Stimulated activated CD4-positive, alpha-beta T cell treated with anti-CD3 and anti-CD28 coated beads, Interleukin-1b, Interleukin-23, amount 100 ng/mL, for 4 hours (primary cell): ENCODE measurements around the gene LRRC26.
A peak's percentile ranks its signal among the peaks of the same experiment; 100 is the strongest.

ENCODE experiments used
- DNase-seq, 2 donors: peaks; one replicate each; pipeline ENCODE4 v3.0.0-alpha.2; 2020; ENCODE audit warnings: low read depth in 2 of 2

The LRRC26 gene

DNA sequence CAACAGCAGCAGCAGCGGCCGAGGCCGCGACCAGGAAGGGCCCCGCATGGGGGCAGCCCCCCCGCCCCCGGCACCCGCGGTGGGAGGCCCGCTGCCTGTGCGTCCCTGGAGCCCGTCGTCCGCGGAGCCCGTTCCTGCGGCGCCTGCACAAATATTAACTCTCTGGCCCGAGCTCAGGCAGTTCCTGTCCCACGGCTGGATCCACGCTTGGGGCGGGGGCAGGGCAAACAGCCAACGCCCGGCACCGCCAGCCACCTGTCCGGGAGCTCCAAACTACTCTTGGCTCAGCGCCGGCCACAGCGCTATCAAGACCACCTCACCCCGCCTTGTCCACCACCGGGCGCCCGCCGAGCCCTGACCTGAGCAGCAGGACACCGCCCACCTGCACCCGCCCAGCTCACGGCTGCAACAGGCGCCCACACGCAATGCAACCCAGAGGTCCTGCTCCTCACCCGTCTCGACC is at the start of gene LRRC26:
LRRC26 (minus strand) TSS at position 156 of the 463 bp plus-strand sequence; CDS start at position 48, 108 bp downstream.
- no peak for DNase-seq

- no peak for DNase-seq
Measured at GRCh38 chr9:137218754-137219271, 49.0 kb upstream of the LRRC26 start.

DNA sequence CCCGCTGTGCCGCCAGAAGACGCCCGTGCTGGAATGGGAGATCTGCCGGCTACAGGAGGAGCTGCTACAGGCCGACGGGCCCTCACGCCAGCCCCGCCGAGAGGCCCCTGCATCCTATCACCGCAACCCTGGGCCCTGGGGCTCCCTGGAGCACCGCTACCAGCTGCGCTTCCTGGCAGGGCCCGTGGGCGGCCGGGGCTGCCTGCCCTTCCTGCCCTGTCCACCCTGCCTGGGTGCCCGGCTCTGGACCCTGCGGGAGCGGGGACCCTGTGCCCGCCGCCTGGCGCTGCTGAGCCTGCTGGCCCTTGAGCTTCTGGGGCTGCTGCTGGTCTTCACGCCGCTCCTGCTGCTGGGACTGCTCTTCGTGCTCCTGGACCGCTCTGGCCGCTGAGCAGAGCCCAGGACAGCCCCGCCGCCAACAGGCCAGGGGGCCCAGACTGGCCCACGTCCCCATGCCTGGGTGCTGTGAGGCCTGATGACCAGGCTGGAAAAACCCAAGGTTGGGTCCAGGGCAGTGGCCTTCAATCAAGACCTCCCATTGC is 48.4 kb upstream of the LRRC26 start:
- DNase-seq, result no peak

GRCh38 chr9:137217276-137218211 is 47.7 kb upstream of the LRRC26 start:
- DNase-seq, result no peak

- no peak for DNase-seq
Measured at GRCh38 chr9:137216188-137216965, 46.5 kb upstream of the LRRC26 start.

- DNase-seq, result no peak
Measured at GRCh38 chr9:137215196-137215986, 45.5 kb upstream of the LRRC26 start.

DNA sequence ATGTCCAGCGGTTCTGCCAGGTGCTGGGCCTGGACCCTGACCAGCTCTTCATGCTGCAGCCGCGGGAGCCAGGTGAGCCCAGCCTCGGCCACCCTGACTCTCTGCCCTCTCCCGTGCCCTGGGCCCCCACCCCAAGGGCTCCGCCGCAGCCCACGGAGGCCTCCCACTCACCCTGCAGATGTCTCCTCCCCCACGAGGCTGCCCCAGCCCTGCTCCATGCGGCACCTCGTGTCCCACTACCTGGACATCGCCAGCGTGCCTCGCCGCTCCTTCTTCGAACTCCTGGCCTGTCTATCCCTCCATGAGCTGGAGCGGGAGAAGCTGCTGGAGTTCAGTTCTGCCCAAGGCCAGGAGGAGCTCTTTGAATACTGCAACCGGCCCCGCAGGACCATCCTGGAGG is 44.8 kb upstream of the LRRC26 start:
- DNase-seq, result no peak

GRCh38 chr9:137213160-137214060 is 43.6 kb upstream of the LRRC26 start:
- no peak for DNase-seq

DNA sequence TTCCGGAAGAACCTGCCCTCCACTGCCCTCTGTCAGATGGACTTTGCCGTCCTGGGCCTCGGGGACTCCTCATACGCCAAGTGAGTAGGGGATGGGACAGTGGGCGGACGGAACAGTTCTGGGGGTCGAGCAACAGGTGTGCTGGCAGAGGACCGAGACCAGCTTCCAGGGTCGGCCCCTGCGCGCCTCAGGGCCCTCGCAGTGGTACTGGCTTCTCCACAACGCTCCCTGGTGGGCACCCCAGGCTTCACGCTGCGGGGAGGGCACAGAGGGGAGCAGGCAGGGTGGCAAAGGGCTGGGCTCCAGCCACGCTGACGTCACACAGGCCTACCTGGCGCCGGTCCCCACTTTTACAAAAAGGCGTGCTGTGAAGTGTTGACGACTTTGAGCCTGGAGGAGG is 42.7 kb upstream of the LRRC26 start:
- DNase-seq, result no peak

DNA sequence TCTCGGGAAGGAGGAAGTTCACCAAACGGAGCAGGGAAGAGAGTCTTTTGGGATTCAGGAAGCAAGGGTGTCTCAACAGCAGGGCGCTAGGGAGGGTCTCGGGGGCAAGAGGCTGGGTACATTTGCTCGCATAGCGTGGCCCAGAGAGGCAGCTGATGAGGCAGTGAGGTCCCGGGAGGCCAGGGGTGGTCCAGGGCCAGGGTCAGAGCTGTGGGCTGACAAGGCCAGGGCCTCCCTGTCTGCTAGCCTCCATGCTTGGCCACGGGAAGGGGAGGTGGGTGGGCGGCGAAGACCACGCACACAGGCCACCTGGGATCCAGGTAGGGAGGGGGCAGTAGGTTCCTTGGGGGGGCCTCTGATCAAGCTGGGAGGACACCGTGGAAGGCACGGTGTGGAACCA is 41.7 kb upstream of the LRRC26 start:
- no peak for DNase-seq

GRCh38 chr9:137206602-137207001 is 36.8 kb upstream of the LRRC26 start:
- DNase-seq, result no peak

DNA sequence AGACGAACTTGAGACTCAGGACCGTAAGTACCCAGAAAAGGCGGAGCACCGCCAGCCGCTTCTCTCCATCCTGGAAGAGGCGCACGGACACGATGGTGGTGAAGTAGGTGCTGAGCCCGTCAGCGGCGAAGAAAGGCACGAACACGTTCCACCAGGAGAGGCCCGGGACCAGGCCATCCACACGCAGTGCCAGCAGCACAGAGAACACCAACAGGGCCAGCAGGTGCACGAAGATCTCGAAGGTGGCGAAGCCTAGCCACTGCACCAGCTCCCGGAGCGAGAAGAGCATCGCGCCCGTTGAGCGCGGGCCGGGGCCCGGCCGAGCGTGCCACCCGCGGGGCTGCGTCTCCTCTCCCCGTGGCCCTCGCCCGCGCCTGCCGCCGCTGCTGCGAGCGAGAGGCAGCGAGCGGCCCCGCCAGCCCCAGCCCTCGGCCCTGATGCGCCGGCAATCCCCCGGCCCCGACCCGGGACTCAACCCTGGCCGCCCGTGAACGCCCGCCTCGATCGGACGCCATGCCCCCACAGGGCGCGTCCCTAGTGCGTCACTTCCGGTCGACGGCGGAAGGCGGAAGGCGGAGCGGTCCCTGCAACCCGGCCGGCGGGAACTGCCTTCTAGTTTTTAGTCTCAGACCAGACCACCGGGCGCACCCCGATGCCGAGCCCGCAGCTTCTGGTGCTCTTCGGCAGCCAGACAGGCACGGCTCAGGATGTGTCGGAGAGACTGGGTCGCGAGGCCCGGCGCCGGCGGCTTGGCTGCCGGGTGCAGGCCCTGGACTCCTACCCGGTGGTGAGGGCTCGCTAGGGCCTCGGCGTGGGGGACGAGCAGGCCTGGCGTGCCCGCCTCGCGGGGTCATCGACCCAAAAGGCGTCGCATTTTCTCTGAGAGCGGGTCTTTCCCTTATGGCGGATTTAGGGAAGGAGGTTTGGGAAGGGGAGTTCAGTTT is 35.5 kb upstream of the LRRC26 start, which contains the start of the genes NDOR1 and TMEM203:
NDOR1 (plus strand) TSS at position 575 of the 944 bp plus-strand sequence; CDS start at position 653, 78 bp downstream.
TMEM203 (minus strand) TSS at position 523 of the 944 bp plus-strand sequence; CDS start at position 289, 234 bp downstream.
- peak; percentile 84 to 93 for DNase-seq

GRCh38 chr9:137204731-137205125 is 34.9 kb upstream of the LRRC26 start:
- DNase-seq, result no peak

- DNase-seq, result no peak
Measured at GRCh38 chr9:137202966-137203365, 33.1 kb upstream of the LRRC26 start.

DNA sequence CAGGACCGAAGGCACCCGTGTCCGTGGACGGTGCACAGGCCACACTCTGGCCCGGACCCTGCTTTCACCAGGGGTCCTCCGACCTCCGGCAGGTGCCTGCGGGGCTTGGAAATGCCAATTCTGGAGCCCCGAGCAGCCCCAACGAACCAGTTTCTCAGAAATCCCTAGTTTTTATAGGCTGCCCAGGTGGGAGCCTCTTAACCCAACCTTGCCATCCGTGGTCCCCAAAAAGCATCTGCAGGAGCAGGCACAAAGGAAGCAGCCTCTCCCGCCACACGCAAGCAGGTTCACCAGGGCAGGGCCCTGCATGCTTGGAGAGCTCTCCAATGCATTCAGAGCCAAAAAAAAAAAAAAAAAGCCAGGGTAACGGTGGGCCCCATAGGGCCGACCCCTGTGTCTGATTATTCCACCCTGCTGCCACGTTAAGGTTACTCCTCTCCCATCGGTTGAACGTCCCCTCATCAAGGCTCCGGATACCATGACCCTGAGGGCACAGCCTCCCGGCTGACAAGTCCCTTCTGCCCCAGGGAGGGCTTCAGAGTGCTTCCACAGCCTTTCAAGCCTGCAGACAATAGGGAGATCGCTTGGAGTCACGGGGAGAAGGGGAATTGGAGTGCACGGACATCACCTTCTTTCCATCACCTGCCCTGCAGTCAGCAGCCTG is 31.5 kb upstream of the LRRC26 start:
- DNase-seq, result no peak

DNA sequence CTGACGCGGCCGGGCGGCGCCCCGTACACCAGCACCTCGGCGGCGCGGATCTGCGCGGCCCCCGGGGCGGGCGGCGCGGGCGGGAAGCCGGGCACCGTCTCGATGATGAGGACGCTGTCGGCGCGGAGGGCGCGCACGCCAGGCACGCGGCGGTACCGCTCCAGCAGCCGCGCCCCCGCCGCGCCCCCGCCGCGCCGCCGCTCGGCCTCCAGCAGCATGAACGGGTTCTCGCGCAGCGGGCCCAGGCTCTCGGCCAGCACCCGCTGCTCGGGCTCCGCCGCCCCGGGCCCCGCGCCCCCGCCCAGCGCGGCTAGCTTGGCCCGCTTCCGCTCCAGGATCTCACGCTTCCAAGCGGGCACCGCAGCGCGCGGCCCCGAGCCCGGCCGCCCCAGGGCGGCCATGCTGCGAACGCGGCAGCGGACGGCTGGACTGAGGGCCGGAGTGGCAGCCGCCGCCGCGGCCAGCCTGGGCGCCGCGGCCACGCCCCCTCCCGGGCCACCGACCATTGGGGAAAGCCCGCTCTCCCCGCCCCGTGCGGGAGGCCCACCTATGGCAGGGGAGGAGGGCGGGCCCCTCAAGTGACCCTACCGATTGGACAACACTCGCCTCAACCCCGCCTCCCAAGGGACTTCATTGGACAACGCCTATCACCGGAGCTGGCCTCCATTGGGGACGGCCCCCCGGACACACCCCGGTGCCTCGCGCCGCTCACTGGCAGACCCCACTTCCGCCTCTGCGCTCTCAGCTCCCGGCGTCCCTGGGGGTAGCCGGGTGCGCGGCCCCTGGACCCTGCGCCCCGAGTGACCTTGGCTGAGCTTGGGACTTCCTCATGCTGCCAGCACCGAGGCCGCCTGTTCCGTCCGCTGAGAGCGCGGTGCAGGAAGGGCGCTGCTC is 30.7 kb upstream of the LRRC26 start, which contains the start of gene TPRN:
TPRN (minus strand) TSS at position 431 of the 894 bp plus-strand sequence; CDS start at position 401, 30 bp downstream.
- DNase-seq, result peak; percentile 95 to 96
